ENCODE measurements around the gene GAL3ST3. TPM values are rescaled to one million over a fixed set of nuclear protein-coding genes. Genes with fewer than 3 reads are reported as not detected.
"Not testable (repeated sequence)": the region's sequence is repeated elsewhere in the genome, so short reads cannot be mapped to it uniquely, and the experiment has no call there.

Gene GAL3ST3
- total RNA-seq, 2 experiments from 2014 or later: not detected

DNA sequence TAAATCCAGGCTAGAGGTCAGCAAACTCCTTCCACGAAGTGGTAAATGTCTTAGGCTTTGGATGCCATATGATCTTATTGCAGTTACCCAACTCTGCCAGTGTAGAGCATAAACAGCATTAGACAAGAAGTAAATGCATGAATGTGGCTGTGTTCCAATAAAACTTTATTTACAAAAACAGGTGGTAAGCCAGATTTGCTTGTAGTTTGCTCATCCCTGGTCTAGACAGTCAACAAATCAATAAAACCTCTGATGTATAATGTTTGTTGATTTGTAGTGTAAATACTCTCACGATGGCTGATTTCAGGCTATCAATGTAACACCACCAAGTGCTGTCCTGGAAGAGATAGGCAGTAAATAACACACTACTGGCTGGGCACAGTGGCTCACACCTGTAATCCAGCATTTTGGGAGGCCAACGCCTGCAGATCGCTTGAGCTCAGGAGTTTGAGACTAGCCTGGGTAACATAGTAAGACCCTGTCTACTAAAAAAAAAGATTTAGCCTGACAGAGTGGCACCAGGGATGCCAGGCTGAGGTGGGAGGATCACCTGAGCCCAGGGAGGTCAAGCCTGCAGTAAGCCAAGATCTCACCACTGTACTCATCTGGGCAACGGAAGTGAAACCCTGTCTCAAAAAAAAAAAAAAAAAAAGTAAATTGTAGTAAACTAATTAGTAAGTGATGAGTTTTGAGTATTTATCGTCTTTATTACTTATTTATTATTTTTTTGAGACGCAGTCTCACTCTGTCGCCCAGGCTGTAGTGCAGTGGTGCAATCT is 15.8 kb downstream of the GAL3ST3 start:
- Mint-ChIP-seq H3K4me3 (no peak overlapping the region), H3K9me3 (ENCODE audit: low read depth) (no peaks in the 10 kb centered on the region), H3K36me3 (no peaks in the 10 kb centered on the region), H3K4me1 (no peaks in the 10 kb centered on the region), H3K27ac (no peak overlapping the region), H3K27me3 (peaks cover 11% of the 10 kb centered on the region)
- CTCF ChIA-PET: interaction anchor here (1.2 kb wide), 1 partner anchor 12 kb away, joined by 4 read pairs; no protein-coding TSS in a partner anchor
- no peak for ATAC-seq
- DNase-seq: no peak

DNA sequence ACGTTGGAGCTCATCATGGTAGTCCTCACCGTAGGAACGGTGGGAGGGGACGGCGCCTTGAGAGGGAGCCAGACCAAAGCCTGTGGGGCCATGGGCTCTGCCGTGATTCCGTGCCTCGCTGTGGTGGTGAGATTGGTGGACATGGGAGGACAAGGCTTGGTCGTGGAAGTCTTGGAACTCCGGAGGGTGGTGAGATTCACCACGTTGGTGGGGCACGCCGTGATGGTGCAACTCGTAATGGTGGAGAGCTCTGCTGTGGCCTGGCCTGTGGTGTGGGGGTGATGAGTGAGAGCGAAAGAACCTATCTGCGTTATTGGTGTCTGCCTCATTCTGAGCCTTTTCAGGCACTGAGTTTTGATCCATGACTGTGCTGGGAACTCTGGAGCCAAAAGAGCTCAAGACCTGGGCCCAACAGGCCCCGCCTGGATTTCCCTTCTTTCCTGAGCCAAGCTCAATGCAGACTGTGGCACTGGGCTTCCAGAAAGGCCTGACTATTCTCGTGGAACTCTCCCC is 22.9 kb downstream of the GAL3ST3 start, which contains the start of gene CATSPER1:
CATSPER1 (minus strand) TSS at position 463 of the 513 bp plus-strand sequence; CDS start at position 363, 100 bp downstream.
- Mint-ChIP-seq H3K9me3 (ENCODE audit: low read depth) (no peaks in the 10 kb centered on the region), H3K27me3 (peaks cover 8% of the 10 kb centered on the region), H3K36me3 (no peaks in the 10 kb centered on the region), H3K27ac (no peak within 1 kb of the TSS), H3K4me3 (no peak within 1 kb of the TSS), H3K4me1 (peaks cover 15% of the 10 kb centered on the region)
- CTCF ChIA-PET: interaction anchor here (1.2 to 1.6 kb wide), 2 partner anchors 15 to 24 kb away, joined by 3 to 4 read pairs; partner anchors contain the start of gene BANF1
- no peak for DNase-seq
- ATAC-seq: no peak

DNA sequence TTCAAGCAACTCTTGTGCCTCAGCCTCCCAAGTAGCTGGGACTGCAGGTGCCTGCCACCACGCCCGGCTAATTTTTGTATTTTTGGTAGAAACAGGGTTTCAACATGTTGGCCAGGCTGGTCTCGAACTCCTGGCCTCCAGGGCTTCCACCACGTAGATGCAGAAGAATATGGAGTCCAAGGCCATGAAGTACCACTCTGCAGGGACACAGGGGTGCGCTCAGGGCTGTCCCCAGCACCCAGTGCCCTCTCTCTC is 25.8 kb downstream of the GAL3ST3 start:
- peaks cover 23% of the 10 kb centered on the region for H3K4me1 Mint-ChIP-seq
- CTCF ChIA-PET: interaction anchor here (1.2 to 6.2 kb wide), 31 partner anchors 10 to 311 kb away, joined by 3 to 51 read pairs (median 7); partner anchors contain the start of genes AP5B1, BANF1, CST6 and EIF1AD
- H3K36me3 Mint-ChIP-seq; ATAC-seq; DNase-seq; H3K9me3 Mint-ChIP-seq (ENCODE audit: low read depth); H3K4me3 Mint-ChIP-seq; H3K27ac Mint-ChIP-seq; H3K27me3 Mint-ChIP-seq: not testable (repeated sequence)

DNA sequence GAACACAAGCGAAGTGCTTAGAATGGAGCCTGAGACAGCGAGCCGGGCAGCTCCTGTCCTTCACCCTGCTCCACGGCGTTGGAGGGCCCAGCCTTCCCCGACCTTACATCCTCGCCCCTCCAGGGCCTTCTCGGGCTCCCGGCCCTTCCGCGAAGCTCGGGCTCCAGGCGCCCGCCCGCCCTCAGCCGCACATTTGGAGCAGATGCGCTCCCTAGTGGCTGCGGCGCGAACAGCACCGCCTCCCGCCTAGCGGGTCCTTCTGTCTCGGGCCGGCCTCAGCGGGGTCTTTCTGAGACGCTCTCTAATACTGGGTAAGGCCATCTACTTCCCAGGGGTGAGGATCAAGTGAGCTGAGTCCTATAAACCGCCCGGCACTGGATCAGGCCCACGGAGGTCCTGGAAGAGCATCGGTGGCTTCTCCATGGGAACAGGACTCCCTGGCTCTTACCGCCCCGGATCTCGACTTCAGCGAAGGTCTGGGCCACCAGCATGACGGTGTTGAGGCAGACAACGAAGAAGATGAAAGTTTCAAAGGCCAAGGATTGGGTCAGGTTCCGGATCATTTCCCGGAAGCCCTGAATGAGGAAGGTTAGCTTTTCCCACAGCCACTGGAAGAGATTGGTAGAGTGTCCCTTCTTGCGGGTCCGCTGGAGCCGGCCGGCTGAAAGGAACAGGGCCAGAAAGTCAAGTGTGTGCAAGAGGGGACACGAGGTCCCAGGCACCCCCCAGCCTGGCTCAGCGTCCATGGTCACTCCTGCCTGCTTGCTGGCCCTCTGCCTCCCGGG is 26.4 kb downstream of the GAL3ST3 start:
- no peak overlapping the region for H3K27ac Mint-ChIP-seq
- H3K4me1 Mint-ChIP-seq: peaks cover 23% of the 10 kb centered on the region
- H3K9me3 Mint-ChIP-seq (ENCODE audit: low read depth): no peaks in the 10 kb centered on the region
- DNase-seq (peak; percentile 83), ATAC-seq (peak; percentile 91)
- no peaks in the 10 kb centered on the region for H3K36me3 Mint-ChIP-seq
- no peak overlapping the region for H3K4me3 Mint-ChIP-seq
- peaks cover 8% of the 10 kb centered on the region for H3K27me3 Mint-ChIP-seq
- CTCF ChIA-PET: interaction anchor here (0.6 to 6.2 kb wide), 48 partner anchors 8 to 311 kb away, joined by 3 to 51 read pairs (median 5); partner anchors contain the start of genes AP5B1, BANF1, CCDC85B and CST6

DNA sequence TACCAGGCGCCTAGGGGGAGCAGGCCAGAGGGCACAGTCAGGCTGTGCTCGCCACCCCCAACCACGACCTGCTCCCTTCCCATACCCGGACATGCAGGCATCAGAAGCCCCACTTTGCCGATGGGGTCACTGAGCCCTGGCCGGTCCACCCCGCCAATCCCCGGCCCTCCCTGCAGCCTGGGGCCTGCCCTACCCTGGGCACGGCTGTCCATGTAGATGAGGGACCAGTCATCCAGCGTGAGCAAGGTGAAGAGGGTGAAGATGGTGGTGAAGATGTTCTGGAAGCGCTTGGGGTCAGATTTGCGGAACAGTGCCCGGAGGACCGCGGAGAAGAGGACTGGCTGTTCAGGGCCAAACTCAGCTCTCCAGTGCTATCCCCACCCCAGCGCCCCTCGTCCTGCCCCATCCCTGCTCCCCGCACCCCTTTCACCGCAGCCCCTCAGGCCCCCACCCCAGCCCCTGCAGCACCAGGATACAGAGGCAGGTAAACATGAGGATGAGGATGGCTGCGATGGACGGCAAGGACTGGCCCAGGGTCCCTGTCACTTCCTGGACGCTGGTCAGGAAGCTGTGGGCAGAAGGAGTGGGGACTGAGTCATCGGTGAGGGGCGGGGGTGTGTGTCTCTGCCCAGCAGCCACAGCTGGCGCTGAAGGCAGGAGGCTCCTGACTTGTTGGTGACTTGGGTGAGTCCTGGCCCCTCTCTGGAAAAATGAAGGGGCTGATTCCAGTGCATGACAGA is 28.2 kb downstream of the GAL3ST3 start:
- no peak overlapping the region for H3K4me3 Mint-ChIP-seq
- no peak overlapping the region for H3K27ac Mint-ChIP-seq

DNA sequence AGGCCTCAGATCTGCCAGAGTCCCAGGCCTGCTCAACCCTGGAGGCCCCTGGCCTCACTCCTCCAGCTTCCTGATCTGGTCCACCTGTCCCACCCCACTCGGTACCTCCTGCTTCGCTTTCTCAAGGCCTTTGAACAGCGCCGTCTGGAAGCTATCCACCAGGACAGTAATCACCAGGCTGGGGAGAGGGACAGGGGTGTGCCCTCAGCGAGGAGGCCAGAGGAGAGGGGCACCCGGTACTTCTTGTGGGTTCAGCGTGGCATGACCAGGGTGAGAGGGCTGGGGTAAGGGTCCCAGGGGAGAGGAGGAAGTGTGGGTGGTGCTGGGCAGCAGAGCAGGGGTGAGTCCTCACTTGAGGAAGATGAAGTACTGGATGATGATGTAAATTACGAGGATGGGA is 28.7 kb downstream of the GAL3ST3 start:
- Mint-ChIP-seq H3K4me1 (peaks cover 23% of the 10 kb centered on the region), H3K36me3 (no peaks in the 10 kb centered on the region), H3K9me3 (ENCODE audit: low read depth) (no peaks in the 10 kb centered on the region), H3K27me3 (peaks cover 8% of the 10 kb centered on the region), H3K27ac (no peak overlapping the region), H3K4me3 (no peak overlapping the region)
- ATAC-seq (no peak), DNase-seq (no peak)
- CTCF ChIA-PET: interaction anchor here (0.9 to 6.2 kb wide), 3 partner anchors 8 to 26 kb away, joined by 3 to 51 read pairs (median 4); partner anchors contain the start of genes BANF1, CST6 and EIF1AD

More for the DNA sequence above, 28.2 kb downstream of the GAL3ST3 start:
- CTCF ChIA-PET: interaction anchor here (0.9 to 6.2 kb wide), 3 partner anchors 9 to 25 kb away, joined by 3 to 51 read pairs (median 4); partner anchors contain the start of genes BANF1, CST6 and EIF1AD
- ATAC-seq: peak; percentile 47
- Mint-ChIP-seq H3K27me3 (peaks cover 8% of the 10 kb centered on the region), H3K9me3 (ENCODE audit: low read depth) (no peaks in the 10 kb centered on the region), H3K4me1 (peaks cover 23% of the 10 kb centered on the region), H3K36me3 (no peaks in the 10 kb centered on the region)
- peak; percentile 69 for DNase-seq

DNA sequence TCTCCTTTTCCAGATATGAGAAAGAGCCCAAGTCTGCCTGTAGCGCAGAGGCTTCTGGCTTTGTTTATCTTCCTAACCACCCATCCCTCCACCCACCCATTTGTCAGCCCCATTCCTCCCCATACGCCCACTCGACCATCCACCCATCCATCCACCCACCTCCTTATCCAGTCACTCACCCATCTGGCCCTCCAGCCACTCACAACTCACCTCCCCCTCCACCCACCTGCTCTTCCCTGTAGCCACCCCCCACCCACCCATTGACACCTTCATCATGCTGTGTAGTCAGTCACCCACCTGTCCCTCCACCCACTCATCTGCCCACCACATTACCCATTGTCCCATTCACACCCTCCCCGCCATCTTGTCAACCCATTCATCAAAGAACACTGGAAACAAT is 31.6 kb downstream of the GAL3ST3 start:
- no peak for ATAC-seq
- H3K27me3 Mint-ChIP-seq: peaks cover 14% of the 10 kb centered on the region

DNA sequence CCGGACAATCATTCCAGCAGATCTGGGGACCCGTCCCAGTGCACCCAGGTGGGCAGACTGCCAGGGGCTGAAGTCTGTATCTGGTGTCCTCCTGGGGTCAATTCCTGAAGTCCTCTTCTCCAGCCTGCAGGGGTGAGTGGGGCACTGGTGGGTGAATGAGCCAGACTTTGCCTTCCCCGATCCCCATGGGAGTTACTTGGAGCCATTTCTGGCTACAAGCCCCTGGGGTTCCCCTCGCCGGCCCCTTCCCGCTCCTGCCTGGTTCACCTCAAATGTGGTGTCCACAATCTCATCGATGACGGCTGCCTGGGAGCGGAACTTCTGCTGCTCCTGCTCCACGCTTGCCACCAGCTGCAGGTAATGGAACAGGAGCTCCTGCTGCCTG is 32.2 kb downstream of the GAL3ST3 start:
- H3K27ac Mint-ChIP-seq: no peak overlapping the region
- H3K4me3 Mint-ChIP-seq: no peak overlapping the region
- CTCF ChIA-PET: interaction anchor here (1.2 kb wide), 1 partner anchor 25 kb away, joined by 3 read pairs; no protein-coding TSS in a partner anchor
- peaks cover 18% of the 10 kb centered on the region for H3K27me3 Mint-ChIP-seq
- no peaks in the 10 kb centered on the region for H3K9me3 Mint-ChIP-seq (ENCODE audit: low read depth)
- H3K36me3 Mint-ChIP-seq: no peaks in the 10 kb centered on the region
- H3K4me1 Mint-ChIP-seq: peaks cover 16% of the 10 kb centered on the region
- no peak for ATAC-seq
- no peak for DNase-seq

More for the DNA sequence above, 31.6 kb downstream of the GAL3ST3 start:
- Mint-ChIP-seq H3K36me3 (no peaks in the 10 kb centered on the region), H3K27ac (no peak overlapping the region), H3K4me3 (no peak overlapping the region), H3K4me1 (peaks cover 18% of the 10 kb centered on the region), H3K9me3 (ENCODE audit: low read depth) (no peaks in the 10 kb centered on the region)
- CTCF ChIA-PET: no interaction called here
- no peak for DNase-seq

DNA sequence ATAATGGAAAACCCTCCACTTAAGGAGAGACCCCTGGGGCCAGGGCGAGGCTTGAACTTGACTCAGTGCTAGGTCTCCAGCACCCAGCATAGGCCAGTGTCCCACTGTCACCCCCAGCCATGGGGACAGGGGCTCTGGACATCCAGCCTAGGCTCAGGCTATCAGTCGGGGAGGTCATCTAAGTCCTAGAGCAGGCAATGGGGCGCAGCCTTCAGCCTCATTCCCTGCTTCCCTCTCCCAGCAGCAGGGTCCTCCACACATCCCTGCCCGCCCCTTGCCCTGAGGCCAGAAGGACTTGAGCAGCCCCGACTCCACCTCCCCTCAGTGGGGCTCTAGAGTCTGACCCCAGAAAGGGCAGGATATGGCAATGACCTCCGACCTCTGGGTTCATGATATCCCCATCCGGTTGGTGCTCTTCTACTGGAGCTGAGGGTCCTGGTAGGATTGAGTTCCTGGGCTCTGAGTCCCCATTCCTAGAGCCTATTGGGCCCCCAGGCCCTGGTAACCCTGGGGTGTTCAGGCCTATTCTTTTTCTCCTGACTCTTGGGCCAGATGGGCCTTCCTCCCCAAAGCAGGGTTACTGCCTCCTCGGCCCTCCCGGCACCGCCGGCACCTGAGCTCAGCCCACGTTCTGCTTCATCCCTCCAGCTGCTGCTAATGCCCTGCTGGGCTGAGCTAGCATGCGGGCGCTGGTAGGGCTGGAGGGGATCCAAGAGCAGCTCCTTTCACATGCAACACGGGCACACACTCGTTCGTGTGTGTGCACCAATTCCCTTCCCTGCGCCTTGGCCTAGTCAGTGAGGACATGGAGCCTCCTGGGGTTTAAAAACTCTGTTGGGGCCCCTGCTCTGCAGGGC is 32.8 kb downstream of the GAL3ST3 start:
- no peak overlapping the region for H3K4me3 Mint-ChIP-seq
- H3K27ac Mint-ChIP-seq: no peak overlapping the region
- no peak for ATAC-seq
- no peak for DNase-seq
- H3K4me1 Mint-ChIP-seq: peaks cover 12% of the 10 kb centered on the region
- no peaks in the 10 kb centered on the region for H3K36me3 Mint-ChIP-seq
- peaks cover 23% of the 10 kb centered on the region for H3K27me3 Mint-ChIP-seq
- no peaks in the 10 kb centered on the region for H3K9me3 Mint-ChIP-seq (ENCODE audit: low read depth)
- CTCF ChIA-PET: interaction anchor here (1.2 kb wide), 1 partner anchor 24 kb away, joined by 3 read pairs; no protein-coding TSS in a partner anchor

DNA sequence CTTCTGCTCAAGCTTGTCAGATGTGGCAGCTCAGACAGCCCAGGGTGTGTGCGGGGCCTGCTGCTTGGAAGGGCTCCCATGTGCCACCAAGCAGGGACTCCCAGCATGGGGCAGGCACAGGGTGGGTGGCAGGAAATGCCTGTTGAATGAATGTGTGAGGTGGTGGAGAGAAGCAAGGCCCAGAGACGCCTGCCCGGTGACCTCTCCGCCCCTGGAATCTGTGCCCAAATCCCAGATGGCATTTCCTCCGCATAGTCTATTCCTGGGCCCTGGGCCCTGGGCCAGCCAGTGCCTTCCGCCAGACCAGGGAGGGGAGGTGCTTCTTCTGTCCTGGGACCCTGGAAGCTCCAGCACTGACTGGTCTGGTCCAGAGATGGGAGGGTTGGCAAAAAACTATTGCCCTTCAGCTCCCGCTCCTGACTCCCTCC is 33.5 kb downstream of the GAL3ST3 start:
- no peaks in the 10 kb centered on the region for H3K9me3 Mint-ChIP-seq (ENCODE audit: low read depth)
- no peaks in the 10 kb centered on the region for H3K36me3 Mint-ChIP-seq
- DNase-seq (no peak), ATAC-seq (no peak)
- no peak overlapping the region for H3K27ac Mint-ChIP-seq
- H3K4me3 Mint-ChIP-seq: no peak overlapping the region
- H3K4me1 Mint-ChIP-seq: peaks cover 6% of the 10 kb centered on the region
- H3K27me3 Mint-ChIP-seq: peaks cover 29% of the 10 kb centered on the region
- CTCF ChIA-PET: interaction anchor here (1.2 kb wide), 1 partner anchor 23 kb away, joined by 3 read pairs; no protein-coding TSS in a partner anchor

DNA sequence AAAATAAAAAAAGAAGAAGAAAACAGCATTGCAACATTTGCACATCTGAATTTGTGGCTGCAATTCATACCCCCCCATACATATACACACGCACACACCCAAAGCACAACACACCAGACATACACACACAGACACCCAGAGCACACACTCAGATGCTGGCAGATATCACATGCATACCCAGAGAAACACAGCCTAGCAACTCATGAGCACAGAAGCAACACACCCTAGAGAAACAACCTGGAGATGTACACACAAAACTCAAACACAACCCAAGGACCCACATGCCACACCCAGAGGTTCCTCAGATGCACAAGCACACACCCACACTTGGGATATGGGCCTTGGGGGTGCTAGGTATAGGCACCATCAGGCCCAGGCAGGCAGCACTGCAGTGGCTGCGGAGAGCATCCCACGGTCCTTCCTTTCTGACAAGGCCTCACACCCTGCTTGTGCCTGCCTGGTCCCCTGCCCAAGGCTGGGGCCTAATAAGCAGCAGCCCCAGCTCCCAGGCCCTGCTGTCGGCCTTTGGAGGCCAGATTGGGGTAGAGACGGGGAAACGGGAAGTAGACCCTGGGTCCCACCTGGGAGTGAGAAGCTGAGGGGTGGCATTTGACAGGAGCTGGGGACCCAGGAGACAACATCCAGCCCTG is 34.0 kb downstream of the GAL3ST3 start:
- Mint-ChIP-seq H3K4me1 (peaks cover 3% of the 10 kb centered on the region), H3K9me3 (ENCODE audit: low read depth) (no peaks in the 10 kb centered on the region), H3K27ac (no peak overlapping the region), H3K4me3 (no peak overlapping the region), H3K36me3 (no peaks in the 10 kb centered on the region), H3K27me3 (peaks cover 34% of the 10 kb centered on the region)
- ATAC-seq (no peak), DNase-seq (no peak)
- CTCF ChIA-PET: no interaction called here

DNA sequence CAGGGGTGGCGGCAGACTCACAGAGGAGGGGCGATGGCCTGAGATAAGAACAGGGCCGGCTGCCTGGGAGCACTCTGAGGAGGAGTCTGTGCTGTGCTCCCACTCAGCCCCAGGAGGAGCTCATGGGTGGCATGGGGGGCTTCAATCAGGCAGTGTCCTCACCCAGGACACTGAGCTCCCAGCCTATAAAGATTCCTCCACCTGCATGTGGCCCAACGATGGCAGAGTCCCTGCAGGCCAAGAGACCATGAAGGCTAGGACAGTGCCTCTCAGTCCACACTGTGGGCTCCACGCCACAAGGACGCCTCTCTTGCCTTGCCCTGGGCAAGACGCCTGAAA is 35.2 kb downstream of the GAL3ST3 start:
- Mint-ChIP-seq H3K27ac (no peak overlapping the region), H3K27me3 (peaks cover 34% of the 10 kb centered on the region), H3K4me1 (peaks cover 3% of the 10 kb centered on the region), H3K36me3 (no peaks in the 10 kb centered on the region), H3K9me3 (ENCODE audit: low read depth) (no peaks in the 10 kb centered on the region), H3K4me3 (no peak overlapping the region)
- ATAC-seq (no peak), DNase-seq (no peak)
- CTCF ChIA-PET: interaction anchor here (1.3 to 1.5 kb wide), 3 partner anchors 9 to 126 kb away, joined by 4 to 8 read pairs (median 6); partner anchors contain the start of gene FIBP

Measured in activated CD8-positive, alpha-beta memory T cell treated with anti-CD3 and anti-CD28 coated beads, Interleukin-2, amount 10 ng/mL, durations not matched to agents 7 days and 5 days (primary cell).